WTC11 (cell line): Measurements from ENCODE around the gene C5orf15.

Experiments
- CTCF ChIP-seq: fragments of 200-600 bp; IDR thresholded peaks from 2 replicates; pipeline ENCODE4 v1.8.0; 2022; ENCODE audit warnings: antibody characterized with exemption
- MAX ChIP-seq: sonication (generic); formaldehyde crosslinking; IDR thresholded peaks from 2 replicates; pipeline ENCODE4 v1.8.0; 2022; ENCODE audit warnings: mild to moderate bottlenecking, missing genetic modification reagents
- NR2C2 ChIP-seq: sonication (generic); formaldehyde crosslinking; IDR thresholded peaks from 2 replicates; pipeline ENCODE4 v1.8.0; 2022; ENCODE audit warnings: mild to moderate bottlenecking, missing genetic modification reagents

GRCh38 chr5:133936651-133937015, 31.8 kb downstream of the C5orf15 start:
- no peak for TF ChIP-seq CTCF
- TF ChIP-seq MAX (CRISPR knock-in tag): no peak
- no peak for TF ChIP-seq NR2C2 (CRISPR knock-in tag)
